Measurements from ENCODE around the gene EYA3.

The EYA3 gene

DNA sequence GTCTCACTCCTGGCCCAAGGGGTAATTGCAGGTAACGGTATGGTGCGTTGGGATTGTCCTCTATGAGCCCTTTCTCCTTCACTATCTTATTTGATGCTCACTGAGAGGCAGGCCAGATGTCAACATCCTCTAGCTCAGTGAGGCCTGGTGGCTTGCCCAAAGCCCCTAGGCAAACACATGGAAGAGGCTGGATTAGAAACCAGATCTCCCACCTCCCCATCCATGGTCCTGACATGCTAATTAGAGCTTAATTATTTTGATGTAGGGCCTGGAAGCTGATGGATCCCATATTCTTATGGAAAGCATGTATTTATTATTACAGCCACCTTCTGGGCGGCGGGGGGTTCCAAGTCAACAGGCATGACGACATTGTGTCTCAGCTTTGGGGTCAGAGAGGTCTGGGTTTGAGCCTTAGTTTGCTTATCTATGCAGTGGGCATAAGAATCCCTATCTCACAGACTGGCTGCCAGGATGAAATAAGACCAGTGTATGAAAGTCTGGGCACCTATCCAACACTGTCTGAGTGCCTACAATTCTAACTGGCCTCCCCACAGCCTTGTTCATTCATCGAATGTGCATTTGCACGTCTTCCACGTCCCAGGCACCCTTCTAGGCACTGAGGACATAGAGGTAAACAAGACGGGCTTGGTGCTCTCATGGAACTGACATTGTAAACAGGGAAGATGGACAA lies 147.4 kb downstream of the EYA3 start:
- DNase-seq (ENCODE audit: low spot score), result no peak

- DNase-seq (ENCODE audit: low spot score), result peak; percentile 81
Measured at GRCh38 chr1:27940297-27940696, 148.1 kb downstream of the EYA3 start.

- no peak for DNase-seq (ENCODE audit: low spot score)
Measured at GRCh38 chr1:27938488-27938887, 149.9 kb downstream of the EYA3 start.

GRCh38 chr1:27937524-27937836 lies 150.9 kb downstream of the EYA3 start:
- no peak for DNase-seq (ENCODE audit: low spot score)

DNA sequence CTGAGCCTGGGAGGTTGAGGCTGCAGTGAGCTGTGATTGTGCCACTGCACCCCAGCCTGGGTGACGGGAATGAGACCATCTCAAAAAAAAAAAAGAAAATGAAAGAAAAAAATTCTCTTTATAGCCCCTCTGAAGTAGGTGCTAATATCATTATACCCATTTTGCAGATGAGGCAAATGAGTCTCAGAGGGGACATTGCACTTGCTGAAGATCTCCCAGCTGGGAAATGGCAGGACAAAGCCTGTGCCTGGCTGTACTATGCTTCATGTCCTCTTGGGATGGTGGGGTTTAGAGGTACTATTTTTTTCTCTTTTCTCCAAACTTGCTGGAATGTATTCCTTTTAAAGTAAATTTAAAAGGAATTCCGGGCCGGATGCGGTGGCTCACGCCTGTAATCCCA lies 152.0 kb downstream of the EYA3 start:
- DNase-seq (ENCODE audit: low spot score), result no peak

DNA sequence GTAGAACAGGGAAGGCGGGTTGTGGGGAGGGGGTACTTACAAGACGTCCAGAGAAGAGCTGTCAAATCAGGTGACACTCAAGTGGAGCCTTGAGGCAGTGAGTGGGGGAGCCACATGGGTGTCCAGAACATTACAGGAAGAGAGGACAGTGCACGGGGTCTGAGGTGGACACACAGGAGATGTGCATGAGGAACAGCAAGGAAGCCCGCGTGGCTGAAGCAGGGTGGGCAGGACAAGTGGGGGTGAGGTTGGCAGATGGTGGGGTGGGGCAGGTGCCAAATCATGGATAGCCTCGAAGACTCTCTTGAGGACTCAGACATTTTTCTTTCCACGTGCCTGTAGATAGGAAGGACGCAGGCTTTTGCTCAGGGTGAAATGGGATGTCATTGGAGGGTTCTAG lies 152.7 kb downstream of the EYA3 start:
- no peak for DNase-seq (ENCODE audit: low spot score)

- peak; percentile 57 for DNase-seq (ENCODE audit: low spot score)
Measured at GRCh38 chr1:27934818-27935549, 153.4 kb downstream of the EYA3 start, which contains the start of gene SMPDL3B. TSS of gene SMPDL3B (plus strand) at chr1:27935000. CDS start at chr1:27935184, 184 bp downstream.

DNA sequence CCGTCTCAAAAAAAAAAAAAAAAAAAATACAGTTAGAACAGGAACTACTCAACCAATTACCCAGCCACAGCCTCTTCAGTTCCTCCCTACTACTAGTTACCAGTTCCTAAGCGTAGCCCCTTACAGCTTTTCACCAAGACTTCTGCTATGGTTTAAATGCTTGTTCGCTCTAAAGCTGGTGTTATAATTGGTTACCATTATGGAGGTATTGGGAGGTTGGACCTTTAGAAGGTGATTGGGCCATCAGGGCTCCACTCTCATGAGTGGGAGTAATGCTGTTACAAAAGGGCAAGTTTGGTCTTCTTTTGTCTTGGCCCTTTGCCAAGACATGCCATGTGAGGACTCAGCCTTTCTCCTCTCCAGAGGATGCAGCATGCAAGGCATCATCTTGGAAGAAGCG lies 156.7 kb downstream of the EYA3 start:
- no peak for DNase-seq (ENCODE audit: low spot score)

DNA sequence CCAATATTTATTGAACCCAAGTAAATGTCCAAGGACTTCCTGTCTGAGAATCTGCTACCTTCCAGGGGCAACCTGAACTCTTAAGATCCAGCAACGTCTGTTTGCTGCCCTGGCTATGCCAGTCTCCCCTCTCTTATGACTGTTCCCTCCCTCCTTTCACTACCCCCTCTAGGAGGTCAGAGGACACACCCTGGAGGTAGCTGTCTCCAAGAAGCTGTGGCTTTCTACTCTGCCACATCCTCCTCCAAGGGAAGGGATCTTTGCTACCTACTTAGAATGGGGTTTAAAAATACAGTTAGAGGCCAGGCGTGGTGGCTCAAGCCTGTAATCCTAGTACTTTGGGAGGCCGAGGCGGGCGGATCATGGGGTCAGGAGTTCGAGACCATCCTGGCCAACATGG lies 157.2 kb downstream of the EYA3 start:
- DNase-seq (ENCODE audit: low spot score), result no peak

- DNase-seq (ENCODE audit: low spot score), result no peak
Measured at GRCh38 chr1:27928216-27928954, 160.0 kb downstream of the EYA3 start.

DNA sequence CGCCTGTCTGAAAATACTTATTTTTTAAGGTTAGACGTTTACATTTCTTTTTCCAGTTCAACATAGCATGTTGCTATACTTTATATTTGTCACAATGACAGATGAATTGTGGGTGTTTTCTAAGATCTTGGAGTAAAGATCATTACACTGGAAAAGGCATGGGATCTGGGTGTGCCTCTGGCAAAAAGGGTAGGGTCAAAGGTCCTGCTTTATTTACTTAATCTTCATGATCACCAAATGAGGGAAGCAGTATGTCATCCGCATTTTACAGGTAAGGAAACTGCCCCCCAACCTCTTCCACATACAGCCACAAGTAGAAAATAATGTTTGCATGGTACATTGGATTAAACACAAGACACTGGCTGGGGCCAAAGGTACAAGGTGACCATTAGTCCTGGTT lies 166.1 kb downstream of the EYA3 start:
- DNase-seq (ENCODE audit: low spot score), result no peak
